KMS-11 (cell line): ENCODE measurements around the gene EPHB2.

Source experiments
- H2AFZ ChIP-seq: fragments of 200-600 bp; sonication (generic); 2 replicates; pipeline ENCODE4 v1.6.1; 2016; ENCODE audit warnings: antibody characterized with exemption, mixed run types, low read depth
- H3K27ac ChIP-seq: fragments of 200-600 bp; sonication (generic); 2 replicates; pipeline ENCODE4 v1.6.1; 2016; ENCODE audit warnings: mild to moderate bottlenecking, mixed run types
- H3K27me3 ChIP-seq: fragments of 200-600 bp; sonication (generic); 2 replicates; pipeline ENCODE4 v1.6.1; 2017; ENCODE audit warnings: mild to moderate bottlenecking, low read depth, mixed run types, moderate library complexity; ENCODE audit not compliant: insufficient read depth
- H3K36me3 ChIP-seq: fragments of 200-600 bp; sonication (generic); 2 replicates; pipeline ENCODE4 v1.6.1; 2017; ENCODE audit warnings: mild to moderate bottlenecking, mixed run types; ENCODE audit not compliant: insufficient read depth
- H3K4me1 ChIP-seq: fragments of 200-600 bp; sonication (generic); 2 replicates; pipeline ENCODE4 v1.6.1; 2016; ENCODE audit warnings: mild to moderate bottlenecking, low read depth, mixed run types; ENCODE audit not compliant: poor library complexity, severe bottlenecking
- H3K4me2 ChIP-seq: fragments of 200-600 bp; sonication (generic); 2 replicates; pipeline ENCODE4 v1.7.0; 2016; ENCODE audit warnings: mild to moderate bottlenecking, mixed run types
- H3K4me3 ChIP-seq: fragments of 200-600 bp; sonication (generic); IDR thresholded peaks from 2 replicates; pipeline ENCODE4 v1.6.1; 2017; ENCODE audit warnings: low read depth, low read length, mixed read lengths; ENCODE audit not compliant: insufficient read depth
- H3K79me2 ChIP-seq: fragments of 200-600 bp; sonication (generic); 2 replicates; pipeline ENCODE4 v1.6.1; 2016; ENCODE audit warnings: low read depth, mixed run types; ENCODE audit not compliant: insufficient read depth
- H3K9ac ChIP-seq: fragments of 200-600 bp; sonication (generic); 2 replicates; pipeline ENCODE4 v1.6.1; 2016; ENCODE audit warnings: mild to moderate bottlenecking, mixed run types
- H4K20me1 ChIP-seq: fragments of 200-600 bp; sonication (generic); 2 replicates; pipeline ENCODE4 v1.6.1; 2016; ENCODE audit warnings: mild to moderate bottlenecking, mixed run types; ENCODE audit not compliant: insufficient read depth
- CTCF ChIP-seq: fragments of 200-600 bp; sonication (generic); conservative IDR thresholded peaks from 2 replicates; pipeline ENCODE4 v1.6.1; 2017; ENCODE audit warnings: low read depth, mild to moderate bottlenecking, antibody characterized with exemption, low read length, moderate library complexity, mixed read lengths

EPHB2 gene

GRCh38 chr1:22852144-22852655 is 141.6 kb downstream of the EPHB2 start:
- no peak overlapping the region for H3K4me3 ChIP-seq
- no peaks in the 10 kb centered on the region for H3K36me3 ChIP-seq
- TF ChIP-seq CTCF, result no peak
- H3K27ac ChIP-seq, result no peak overlapping the region
- no peaks in the 10 kb centered on the region for H3K4me1 ChIP-seq
- no peaks in the 10 kb centered on the region for H3K79me2 ChIP-seq
- peaks cover 80% of the 10 kb centered on the region for H3K27me3 ChIP-seq
- no peak overlapping the region for H2AFZ ChIP-seq
- H3K4me2 ChIP-seq, result no peak overlapping the region
- no peak overlapping the region for H3K9ac ChIP-seq
- H4K20me1 ChIP-seq, result no peaks in the 10 kb centered on the region

- no peaks in the 10 kb centered on the region for H3K4me1 ChIP-seq
- H4K20me1 ChIP-seq, result no peaks in the 10 kb centered on the region
- H3K36me3 ChIP-seq, result no peaks in the 10 kb centered on the region
- TF ChIP-seq CTCF, result no peak
- H3K27ac ChIP-seq, result no peak overlapping the region
- H3K27me3 ChIP-seq, result peaks cover 85% of the 10 kb centered on the region
- H2AFZ ChIP-seq, result no peak overlapping the region
- no peaks in the 10 kb centered on the region for H3K79me2 ChIP-seq
- no peak overlapping the region for H3K4me2 ChIP-seq
- no peak overlapping the region for H3K9ac ChIP-seq
- no peak overlapping the region for H3K4me3 ChIP-seq
These were observed 143.1 kb downstream of the EPHB2 start for GRCh38 chr1:22853651-22854185.

- H3K4me1 ChIP-seq, result no peaks in the 10 kb centered on the region
These were observed 144.3 kb downstream of the EPHB2 start for GRCh38 chr1:22854688-22855565.

More at GRCh38 chr1:22854688-22855565, 144.3 kb downstream of the EPHB2 start:
- H3K27me3 ChIP-seq, result peaks cover 84% of the 10 kb centered on the region
- H3K36me3 ChIP-seq, result no peaks in the 10 kb centered on the region
- H3K79me2 ChIP-seq, result no peaks in the 10 kb centered on the region
- no peak overlapping the region for H3K27ac ChIP-seq
- no peak overlapping the region for H3K4me2 ChIP-seq
- no peak overlapping the region for H2AFZ ChIP-seq
- no peak overlapping the region for H3K9ac ChIP-seq
- H3K4me3 ChIP-seq, result no peak overlapping the region
- TF ChIP-seq CTCF, result no peak
- H4K20me1 ChIP-seq, result no peaks in the 10 kb centered on the region
